Body of pancreas (tissue), 4 donors: ENCODE data around the gene TMEM94.

Source experiments
- CTCF ChIP-seq, 7 experiments: fragments of 450-650 bp in 4 of 7; fragments of 200-600 bp in 3 of 7; sonication (generic) in 3 of 7; IDR thresholded peaks; one replicate each; pipeline ENCODE4 v1.5.1; 2016 to 2019; ENCODE audit warnings: antibody characterized with exemption in 7 of 7
- POLR2A ChIP-seq, 3 donors: fragments of 450-650 bp; IDR thresholded peaks; one replicate each; pipeline ENCODE4 v1.6.1; 2016; ENCODE audit warnings: antibody characterized with exemption in 3 of 3, mild to moderate bottlenecking in 2 of 3

DNA sequence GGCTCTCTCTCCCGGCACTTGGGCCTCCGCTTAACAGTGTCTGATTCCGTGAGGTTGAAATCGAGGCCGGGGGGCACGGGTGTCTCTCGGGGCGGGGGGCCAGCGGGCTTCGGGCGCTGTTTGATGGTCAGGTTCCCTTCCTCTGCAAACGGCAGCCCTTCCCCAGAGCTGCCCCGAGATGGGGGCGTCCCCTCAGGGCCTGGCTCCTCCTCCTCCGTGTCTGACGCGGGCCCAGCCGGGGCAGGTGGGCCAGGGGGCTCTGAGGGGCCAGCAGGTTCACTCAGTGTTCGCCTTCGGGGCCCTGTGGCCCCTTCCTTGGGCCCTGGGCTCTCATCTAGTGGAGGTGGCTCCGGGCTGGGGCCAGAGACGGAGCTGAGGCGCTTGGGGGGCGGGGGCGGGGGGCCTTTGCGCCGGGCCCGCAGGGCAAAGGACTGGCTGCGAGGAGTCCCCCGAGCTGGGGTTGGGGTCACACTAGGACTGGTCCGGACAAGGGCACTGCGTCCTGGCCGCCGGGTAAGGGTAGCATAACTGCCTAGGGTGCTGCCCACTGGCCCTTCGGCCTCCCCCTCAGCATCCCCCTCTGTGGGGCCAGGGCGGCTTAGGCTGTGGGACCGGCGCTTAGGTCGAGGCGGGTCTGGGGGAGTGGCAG is 45.8 kb downstream of the TMEM94 start:
- TF ChIP-seq POLR2A (IDR thresholded peaks at IDR 0.05) (no peak), CTCF (IDR thresholded peaks at IDR 0.05) (no peak)
